Measurements from ENCODE around the gene BAIAP2L2.

Gene BAIAP2L2

DNA sequence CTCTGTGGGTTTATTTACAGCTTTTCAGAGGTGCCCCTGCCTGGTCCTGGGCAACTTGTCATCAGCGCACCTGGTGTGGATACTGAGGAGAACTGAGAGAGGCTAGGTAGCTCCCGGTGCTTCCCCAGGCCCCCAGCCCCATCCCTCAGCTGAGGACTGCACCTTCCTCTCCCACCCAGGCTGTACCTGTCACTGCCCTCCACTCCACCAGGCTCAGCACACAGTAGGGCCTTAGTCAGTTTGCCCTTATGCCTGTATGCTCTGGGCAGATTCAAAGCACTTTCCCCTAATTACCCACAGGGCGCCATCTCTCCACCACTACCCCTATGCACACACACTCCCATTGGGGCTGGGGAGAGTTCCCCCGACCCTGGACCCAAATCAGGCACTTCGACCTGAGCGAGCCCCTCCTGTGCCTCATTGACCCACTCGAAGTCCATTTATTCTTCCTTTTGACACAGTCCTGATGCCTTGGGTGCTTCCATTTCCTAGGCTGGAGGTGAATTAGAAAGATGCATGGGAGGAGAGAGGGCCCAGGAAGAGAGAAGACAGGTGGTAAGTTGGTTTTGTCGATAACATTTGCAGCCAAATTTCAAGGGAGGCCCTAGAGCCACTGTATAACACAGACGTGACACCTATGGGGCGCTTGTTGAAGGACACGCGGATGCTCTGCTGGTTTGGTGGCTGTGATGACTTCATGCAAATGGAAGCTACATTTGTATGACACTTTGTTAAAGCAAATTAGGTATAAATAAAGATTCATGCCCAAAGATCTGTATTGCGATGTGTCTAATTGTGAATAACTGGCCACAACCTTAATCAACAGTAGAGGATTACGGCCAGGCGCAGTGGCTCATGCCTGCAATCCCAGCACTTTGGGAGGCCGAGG is 67.1 kb downstream of the BAIAP2L2 start:
- POLR2A ChIA-PET, result no interaction called here

DNA sequence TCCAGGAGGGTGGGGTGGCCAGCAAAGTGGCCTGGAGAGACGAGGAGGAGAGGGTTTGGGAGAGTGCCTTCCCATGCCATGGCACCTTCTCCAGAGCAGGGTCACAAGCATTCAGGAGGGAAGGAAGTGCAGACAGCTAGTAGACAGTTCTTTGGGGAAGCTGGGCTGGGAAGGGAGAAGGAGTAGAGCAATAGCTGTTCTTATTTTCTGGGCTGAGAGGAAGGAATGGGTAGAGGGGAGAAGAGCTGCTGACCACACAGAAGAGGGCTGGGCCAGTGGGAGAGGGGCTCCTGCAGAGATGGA is 68.0 kb downstream of the BAIAP2L2 start:
- ChIA-PET POLR2A (no interaction called here), CTCF (interaction anchor here (1.0 to 1.8 kb wide), 2 partner anchors 8 to 10 kb away, joined by 4 to 17 read pairs; no protein-coding TSS in a partner anchor)
- TF ChIP-seq, protein P1, sequence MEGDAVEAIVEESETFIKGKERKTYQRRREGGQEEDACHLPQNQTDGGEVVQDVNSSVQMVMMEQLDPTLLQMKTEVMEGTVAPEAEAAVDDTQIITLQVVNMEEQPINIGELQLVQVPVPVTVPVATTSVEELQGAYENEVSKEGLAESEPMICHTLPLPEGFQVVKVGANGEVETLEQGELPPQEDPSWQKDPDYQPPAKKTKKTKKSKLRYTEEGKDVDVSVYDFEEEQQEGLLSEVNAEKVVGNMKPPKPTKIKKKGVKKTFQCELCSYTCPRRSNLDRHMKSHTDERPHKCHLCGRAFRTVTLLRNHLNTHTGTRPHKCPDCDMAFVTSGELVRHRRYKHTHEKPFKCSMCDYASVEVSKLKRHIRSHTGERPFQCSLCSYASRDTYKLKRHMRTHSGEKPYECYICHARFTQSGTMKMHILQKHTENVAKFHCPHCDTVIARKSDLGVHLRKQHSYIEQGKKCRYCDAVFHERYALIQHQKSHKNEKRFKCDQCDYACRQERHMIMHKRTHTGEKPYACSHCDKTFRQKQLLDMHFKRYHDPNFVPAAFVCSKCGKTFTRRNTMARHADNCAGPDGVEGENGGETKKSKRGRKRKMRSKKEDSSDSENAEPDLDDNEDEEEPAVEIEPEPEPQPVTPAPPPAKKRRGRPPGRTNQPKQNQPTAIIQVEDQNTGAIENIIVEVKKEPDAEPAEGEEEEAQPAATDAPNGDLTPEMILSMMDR (IDR thresholded peaks at IDR 0.05; ENCODE audit: insufficient read depth, low read length, missing control alignments), result no peak
- no peak overlapping the region for H3K4me3 ChIP-seq (ENCODE audit: low read depth, low read length)
- no peak for DNase-seq (ENCODE audit: low read depth, low spot score)

More for the DNA sequence above, 67.1 kb downstream of the BAIAP2L2 start:
- H3K4me3 ChIP-seq (ENCODE audit: low read depth, low read length), result no peak overlapping the region
- CTCF ChIA-PET, result interaction anchor here (0.6 to 1.8 kb wide), 3 partner anchors 9 to 11 kb away, joined by 3 to 17 read pairs (median 4); no protein-coding TSS in a partner anchor
- no peak for DNase-seq (ENCODE audit: low read depth, low spot score)
- TF ChIP-seq, protein P1 (IDR thresholded peaks at IDR 0.05; ENCODE audit: insufficient read depth, low read length, missing control alignments), result no peak

DNA sequence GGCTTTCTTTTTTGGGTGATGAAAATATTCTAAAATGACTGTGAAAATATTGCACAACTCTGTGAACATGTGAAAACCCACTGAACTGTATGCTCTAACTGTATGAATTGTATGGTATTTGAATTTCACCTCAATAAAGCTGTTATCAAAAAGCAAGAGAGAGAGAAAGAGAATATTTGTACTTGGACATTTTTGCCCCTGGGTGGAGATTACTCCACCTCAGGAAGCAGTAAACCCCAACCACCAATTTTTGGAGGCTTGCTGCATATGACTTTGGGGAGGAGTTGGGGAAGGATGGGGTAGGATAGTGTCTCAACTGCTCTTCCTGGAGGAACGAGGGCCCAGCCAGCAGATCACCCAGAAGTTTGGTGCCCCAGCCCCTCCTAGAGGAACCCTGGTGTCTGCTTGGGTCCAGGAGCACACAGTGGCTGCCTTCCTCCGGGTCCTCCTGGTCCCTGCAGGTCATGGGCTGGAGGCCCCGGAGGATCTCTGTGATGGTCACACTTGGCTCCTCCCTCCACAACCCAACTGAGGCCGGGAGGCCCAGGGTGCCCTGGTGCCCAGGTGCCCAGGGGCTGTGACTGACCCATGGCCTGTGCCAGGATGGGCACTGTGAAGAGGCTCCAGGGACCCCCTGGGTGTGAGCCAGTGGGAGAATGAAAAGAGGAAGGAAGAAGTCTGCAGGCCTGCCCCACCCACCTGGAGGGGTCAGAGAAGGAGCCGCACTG is 68.6 kb downstream of the BAIAP2L2 start:
- TF ChIP-seq, protein P1 (IDR thresholded peaks at IDR 0.05; ENCODE audit: insufficient read depth, low read length, missing control alignments), result no peak
- no peak overlapping the region for H3K4me3 ChIP-seq (ENCODE audit: low read depth, low read length)
- CTCF ChIA-PET, result interaction anchor here (1.0 to 2.0 kb wide), 2 partner anchors 8 to 11 kb away, joined by 4 to 12 read pairs; no protein-coding TSS in a partner anchor
- POLR2A ChIA-PET, result no interaction called here
- no peak for DNase-seq (ENCODE audit: low read depth, low spot score)

DNA sequence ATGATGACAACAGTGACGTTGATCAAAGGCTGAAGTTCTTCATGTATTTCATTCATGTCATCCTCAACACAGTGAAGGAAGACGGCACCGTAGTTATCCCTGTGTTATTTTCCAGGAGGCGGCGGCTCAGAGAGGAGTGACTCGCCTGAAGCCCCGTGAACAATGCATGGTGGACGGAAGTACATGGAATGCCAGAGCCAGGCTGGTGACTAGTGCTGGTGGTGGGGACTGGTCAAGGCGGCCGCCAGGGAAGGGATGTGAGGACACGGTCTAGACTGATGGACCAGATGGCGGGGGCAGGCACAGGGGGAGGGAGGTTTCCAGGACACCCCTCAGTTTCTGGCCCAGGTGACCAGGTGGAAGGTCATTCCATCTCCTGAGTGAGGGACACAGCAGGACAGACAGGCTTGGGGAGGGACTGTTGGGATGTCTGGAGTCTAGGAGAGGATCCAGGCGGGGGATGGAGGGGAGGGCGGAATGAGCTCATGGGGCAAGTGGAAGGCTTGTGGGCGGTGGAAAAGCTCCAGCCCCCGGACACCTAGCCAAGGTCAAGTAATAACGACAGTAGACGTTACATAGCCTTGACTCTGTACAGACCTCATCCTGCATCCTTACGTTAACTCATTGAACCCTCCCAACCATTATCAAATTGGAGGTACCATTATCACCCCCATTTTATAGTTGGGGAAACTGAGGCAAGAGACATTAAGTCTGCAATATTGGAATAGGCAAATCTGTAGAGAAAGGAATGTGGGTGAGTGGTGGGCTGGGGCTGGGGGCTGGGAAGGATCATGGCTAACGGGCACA is 69.3 kb downstream of the BAIAP2L2 start:
- TF ChIP-seq, protein P1 (IDR thresholded peaks at IDR 0.05; ENCODE audit: insufficient read depth, low read length, missing control alignments), result no peak
- DNase-seq (ENCODE audit: low read depth, low spot score), result no peak
- POLR2A ChIA-PET, result no interaction called here
- CTCF ChIA-PET, result interaction anchor here (1.0 to 2.0 kb wide), 3 partner anchors 8 to 12 kb away, joined by 4 to 12 read pairs (median 9); no protein-coding TSS in a partner anchor
- H3K4me3 ChIP-seq (ENCODE audit: low read depth, low read length), result no peak overlapping the region

DNA sequence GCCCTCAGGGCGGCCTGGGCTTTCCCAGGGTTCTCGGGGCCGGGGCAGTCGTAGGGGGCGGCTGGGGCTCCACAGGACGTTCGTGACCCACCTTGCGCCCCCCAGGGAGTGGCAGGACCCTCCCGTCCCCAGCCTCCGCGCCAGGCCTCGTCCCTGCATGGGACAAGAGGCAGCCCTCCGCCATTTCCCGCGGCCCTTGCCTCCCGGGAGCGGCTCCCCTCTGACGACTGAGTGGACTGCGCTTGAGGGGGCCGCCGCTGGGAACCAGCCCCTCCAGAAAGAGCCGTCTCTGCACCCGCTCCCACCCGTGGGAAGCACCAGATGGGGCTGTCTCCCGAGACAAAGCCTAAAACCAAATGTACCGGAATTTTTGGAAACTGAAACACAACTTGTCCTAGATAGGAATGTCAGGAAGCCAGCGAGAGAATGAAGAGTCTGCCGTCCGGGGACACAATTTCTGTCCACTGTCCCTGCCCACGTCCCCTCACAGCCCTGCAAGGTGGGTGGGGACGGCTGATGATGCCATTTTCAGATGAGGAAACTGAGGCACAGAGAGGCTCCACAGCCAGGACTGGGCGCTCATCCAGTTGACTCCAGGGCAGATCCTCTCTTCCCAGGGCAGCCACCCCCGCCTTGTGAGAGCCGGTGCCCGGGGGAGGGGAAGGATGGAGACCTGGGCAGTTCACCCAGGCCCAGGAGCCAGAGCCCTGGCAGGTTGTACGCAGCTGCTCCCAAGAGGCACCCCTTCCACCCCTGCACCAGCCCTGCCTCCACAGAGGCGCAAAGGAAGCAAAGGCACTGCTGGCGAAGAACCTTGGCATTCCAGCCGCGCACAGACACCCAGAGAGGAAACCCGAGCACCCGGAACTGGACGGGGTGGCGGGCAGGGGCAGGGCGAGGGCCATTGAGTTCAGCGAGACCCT is 71.3 kb downstream of the BAIAP2L2 start:
- ChIA-PET POLR2A (no interaction called here), CTCF (no interaction called here)
- TF ChIP-seq, protein P1 (IDR thresholded peaks at IDR 0.05; ENCODE audit: insufficient read depth, low read length, missing control alignments), result no peak
- DNase-seq (ENCODE audit: low read depth, low spot score), result no peak
- H3K4me3 ChIP-seq (ENCODE audit: low read depth, low read length), result no peak overlapping the region
